Neutrophil (primary cell): Measurements from ENCODE around the gene B3GLCT.

Source experiments
- H3K27ac ChIP-seq: fragments of 200-600 bp; sonication (generic); 2 replicates; pipeline ENCODE4 v1.5.1; 2016; ENCODE audit warnings: mild to moderate bottlenecking, moderate library complexity
- H3K27me3 ChIP-seq: fragments of 200-600 bp; sonication (generic); 2 replicates; pipeline ENCODE4 v1.6.0; 2016; ENCODE audit warnings: mild to moderate bottlenecking
- H3K36me3 ChIP-seq: fragments of 200-600 bp; sonication (generic); 2 replicates; pipeline ENCODE4 v1.5.1; 2017
- H3K4me1 ChIP-seq, 2 experiments: fragments of 200-600 bp in 1 of 2; sonication (generic) in 1 of 2; 1 replicate in 1 of 2; 2 replicates in 1 of 2; pipeline versions ENCODE4 v1.5.1 to v1.6.1; 2013 to 2016; ENCODE audit warnings: low read depth in 1 of 2, low read length in 1 of 2, mild to moderate bottlenecking in 1 of 2, moderate library complexity in 1 of 2; ENCODE audit not compliant: control insufficient read depth in 1 of 2, insufficient read depth in 1 of 2
- H3K4me3 ChIP-seq, 2 experiments: fragments of 200-600 bp in 1 of 2; sonication (generic) in 1 of 2; 1 replicate in 1 of 2; 2 replicates in 1 of 2; pipeline ENCODE4 v1.5.1; 2013 to 2016; ENCODE audit warnings: low read depth in 1 of 2, low read length in 1 of 2, mild to moderate bottlenecking in 1 of 2, moderate library complexity in 1 of 2
- H3K9me3 ChIP-seq: fragments of 200-600 bp; sonication (generic); 2 replicates; pipeline ENCODE4 v1.5.1; 2016
- TF ChIP-seq, protein P1 (sequence below): fragments of 200-600 bp; sonication (generic); IDR thresholded peaks from 2 replicates; pipeline ENCODE4 v1.5.1; 2016; ENCODE audit warnings: antibody characterized with exemption

The B3GLCT gene

DNA sequence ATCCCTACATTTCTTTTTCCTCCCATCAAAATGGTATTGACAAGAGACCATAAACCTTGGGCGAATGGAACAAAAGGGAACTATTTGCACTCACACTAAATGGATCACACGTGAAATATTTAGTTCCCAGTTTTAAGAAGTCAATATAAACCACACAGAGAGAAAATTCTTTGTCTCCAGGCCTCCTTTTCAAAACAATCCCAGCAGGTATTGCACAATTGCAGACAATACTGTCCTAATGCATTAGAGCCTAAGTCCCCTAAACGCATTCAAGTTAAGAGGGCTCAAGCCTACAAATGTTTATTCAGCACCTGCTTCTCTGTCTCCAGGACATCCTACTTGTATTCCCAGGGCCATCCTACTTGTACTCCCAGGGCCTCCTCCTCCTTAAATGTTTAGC is 1.3 kb upstream of the B3GLCT start:
- Histone ChIP-seq H3K9me3 (no peaks in the 10 kb centered on the region), H3K4me3 (no peak overlapping the region), H3K36me3 (no peaks in the 10 kb centered on the region), H3K4me1 (peaks cover 20 to 33% of the 10 kb centered on the region in 2 experiments), H3K27me3 (no peaks in the 10 kb centered on the region), H3K27ac (no peak overlapping the region)
- TF ChIP-seq, protein P1, sequence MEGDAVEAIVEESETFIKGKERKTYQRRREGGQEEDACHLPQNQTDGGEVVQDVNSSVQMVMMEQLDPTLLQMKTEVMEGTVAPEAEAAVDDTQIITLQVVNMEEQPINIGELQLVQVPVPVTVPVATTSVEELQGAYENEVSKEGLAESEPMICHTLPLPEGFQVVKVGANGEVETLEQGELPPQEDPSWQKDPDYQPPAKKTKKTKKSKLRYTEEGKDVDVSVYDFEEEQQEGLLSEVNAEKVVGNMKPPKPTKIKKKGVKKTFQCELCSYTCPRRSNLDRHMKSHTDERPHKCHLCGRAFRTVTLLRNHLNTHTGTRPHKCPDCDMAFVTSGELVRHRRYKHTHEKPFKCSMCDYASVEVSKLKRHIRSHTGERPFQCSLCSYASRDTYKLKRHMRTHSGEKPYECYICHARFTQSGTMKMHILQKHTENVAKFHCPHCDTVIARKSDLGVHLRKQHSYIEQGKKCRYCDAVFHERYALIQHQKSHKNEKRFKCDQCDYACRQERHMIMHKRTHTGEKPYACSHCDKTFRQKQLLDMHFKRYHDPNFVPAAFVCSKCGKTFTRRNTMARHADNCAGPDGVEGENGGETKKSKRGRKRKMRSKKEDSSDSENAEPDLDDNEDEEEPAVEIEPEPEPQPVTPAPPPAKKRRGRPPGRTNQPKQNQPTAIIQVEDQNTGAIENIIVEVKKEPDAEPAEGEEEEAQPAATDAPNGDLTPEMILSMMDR: no peak

DNA sequence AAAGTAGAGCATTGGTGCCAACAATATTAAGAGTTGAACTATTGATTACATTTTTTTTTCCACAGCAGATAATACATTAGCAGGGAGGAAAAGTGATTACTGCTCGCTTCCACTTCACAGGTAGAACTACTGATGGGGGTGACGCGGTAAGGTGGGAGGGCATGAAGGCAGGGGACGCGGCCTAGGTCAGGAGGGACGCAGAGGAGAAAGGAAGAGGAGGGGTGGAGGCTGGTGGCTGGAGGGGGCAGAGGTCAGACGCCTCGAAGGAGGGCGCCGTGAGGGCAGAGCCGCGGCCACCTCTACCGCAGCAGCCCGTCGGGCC is 287 bp upstream of the B3GLCT start:
- H3K27me3 ChIP-seq: no peaks in the 10 kb centered on the region
- peak overlapping the region; percentile 88 for H3K27ac ChIP-seq
- TF ChIP-seq, protein P1: no peak
- H3K4me1 ChIP-seq: peaks cover 20 to 40% of the 10 kb centered on the region in 2 experiments
- H3K4me3 ChIP-seq: peak overlapping the region; percentile 69 to 71
- no peaks in the 10 kb centered on the region for H3K36me3 ChIP-seq
- no peaks in the 10 kb centered on the region for H3K9me3 ChIP-seq

DNA sequence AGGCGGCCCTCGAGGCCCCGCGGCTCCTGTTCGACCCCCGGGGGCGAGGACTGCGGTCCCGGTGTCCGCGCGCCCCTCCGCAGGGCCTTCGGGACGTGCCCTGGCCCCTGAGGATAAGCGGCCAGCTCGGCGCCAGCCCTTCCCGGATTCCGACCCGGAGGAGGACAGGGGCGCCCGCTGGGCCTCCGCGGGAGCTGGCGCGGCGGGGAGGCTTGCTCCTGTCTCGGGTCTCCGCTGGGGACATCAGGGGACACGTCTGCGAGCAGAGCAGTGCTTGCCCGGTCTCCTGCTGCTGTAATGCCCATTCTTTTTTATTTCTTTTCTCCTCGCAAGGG is 829 bp downstream of the B3GLCT start:
- H3K4me3 ChIP-seq: peak overlapping the region; percentile 69 to 71
- H3K27ac ChIP-seq: peak overlapping the region; percentile 88
- H3K4me1 ChIP-seq: peaks cover 20 to 42% of the 10 kb centered on the region in 2 experiments
- TF ChIP-seq, protein P1: no peak
- H3K36me3 ChIP-seq: no peaks in the 10 kb centered on the region
- no peaks in the 10 kb centered on the region for H3K9me3 ChIP-seq
- H3K27me3 ChIP-seq: no peaks in the 10 kb centered on the region

DNA sequence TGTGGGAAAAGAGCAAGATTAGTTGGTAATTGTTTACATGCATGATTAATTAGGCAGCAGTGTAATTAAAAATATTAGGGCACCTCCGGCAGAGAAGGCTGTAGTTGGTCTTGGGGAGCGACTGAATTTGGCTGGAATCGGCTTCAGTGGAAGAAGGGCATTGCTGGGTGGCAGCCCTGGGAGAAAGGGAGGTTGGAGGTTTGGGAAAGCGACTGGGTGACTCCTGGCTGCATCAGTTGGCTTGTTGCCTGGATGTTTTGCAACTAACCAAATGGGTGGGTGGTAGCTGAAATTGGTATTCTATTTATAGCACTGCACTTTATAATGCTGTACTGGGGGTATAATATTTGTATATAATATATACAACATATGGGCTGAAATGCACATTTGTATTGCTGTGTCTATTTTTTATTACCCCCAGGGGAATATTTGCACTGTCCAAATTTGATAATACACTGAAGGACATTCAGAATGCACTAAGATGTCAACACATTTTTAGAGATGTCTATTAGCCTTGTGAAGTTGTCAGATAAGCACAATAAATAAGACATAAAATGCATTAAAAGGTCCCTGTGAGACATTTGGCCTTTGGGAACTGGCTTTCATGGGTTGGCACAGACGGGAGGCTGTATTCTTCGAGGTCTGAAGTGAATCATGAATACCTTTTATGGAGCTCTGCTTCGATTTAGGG is 1.7 kb downstream of the B3GLCT start:
- TF ChIP-seq, protein P1: no peak
- Histone ChIP-seq H3K27me3 (no peaks in the 10 kb centered on the region), H3K9me3 (no peaks in the 10 kb centered on the region), H3K4me3 (peak overlapping the region in 1 of 2 experiments; percentile 71), H3K4me1 (peaks cover 20 to 42% of the 10 kb centered on the region in 2 experiments), H3K27ac (no peak overlapping the region), H3K36me3 (no peaks in the 10 kb centered on the region)

DNA sequence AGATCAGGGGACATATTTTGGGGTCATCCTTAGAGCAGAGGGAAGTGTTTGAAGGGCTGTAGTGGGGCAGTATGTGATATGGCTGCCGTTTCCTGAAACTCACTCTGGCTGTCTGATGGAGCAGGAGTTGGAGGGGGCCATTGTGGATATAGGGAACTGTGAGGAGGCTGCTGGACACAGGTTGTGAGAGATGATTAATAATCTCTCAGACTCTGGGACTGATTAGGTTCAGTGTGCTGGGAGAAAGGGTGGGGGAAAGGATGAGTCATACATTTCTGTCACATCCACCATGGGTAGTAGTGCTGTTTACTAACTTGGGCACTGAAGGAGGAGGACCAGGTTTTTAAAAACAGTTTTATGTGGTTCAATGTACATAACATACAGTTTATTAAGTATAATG is 4.8 kb downstream of the B3GLCT start:
- no peaks in the 10 kb centered on the region for H3K36me3 ChIP-seq

More for the DNA sequence above, 4.8 kb downstream of the B3GLCT start:
- TF ChIP-seq, protein P1: no peak
- H3K4me1 ChIP-seq: peaks cover 10 to 29% of the 10 kb centered on the region in 2 experiments
- no peaks in the 10 kb centered on the region for H3K27me3 ChIP-seq
- no peaks in the 10 kb centered on the region for H3K9me3 ChIP-seq
- no peak overlapping the region for H3K4me3 ChIP-seq
- no peak overlapping the region for H3K27ac ChIP-seq
